B cell (primary cell): ENCODE results near the gene FRG2. TPM values are rescaled to one million over a fixed set of nuclear protein-coding genes. Genes with fewer than 3 reads are reported as not detected.

ENCODE experiments used
- ATAC-seq: fragments of 200-7000 bp; cut with Tn5 transposase; one replicate; pipeline ENCODE4 v1.10.0; 2021; ENCODE audit warnings: low read depth, mild to moderate bottlenecking, moderate number of reproducible peaks, moderate library complexity
- CTCF ChIA-PET: fragments of 350-600 bp; sonication (Branson Sonifier 250); formaldehyde crosslinking; loops from one replicate; lab custom pipeline; 2021; ENCODE audit warnings: antibody characterized with exemption, inconsistent platforms; lab: Charles Lee
- POLR2A ChIA-PET: fragments of 350-600 bp; sonication (Branson Sonifier 250); formaldehyde crosslinking; loops from one replicate; lab custom pipeline; 2021; ENCODE audit warnings: antibody characterized with exemption; lab: Charles Lee
- DNase-seq: peaks from one replicate; pipeline ENCODE4 v3.0.0; 2013
- H2AFZ ChIP-seq: 2 replicates; pipeline ENCODE4 v1.6.1; 2012; ENCODE audit warnings: mild to moderate bottlenecking, low read depth, low read length; ENCODE audit not compliant: insufficient read depth, poor library complexity, severe bottlenecking
- H3K27ac ChIP-seq, 2 donors: 1 replicate in 1 of 2; 2 replicates in 1 of 2; pipeline ENCODE4 v1.5.1; 2012 to 2013; ENCODE audit warnings: low read length in 2 of 2, mild to moderate bottlenecking in 2 of 2, moderate library complexity in 1 of 2
- H3K27me3 ChIP-seq, 4 experiments: fragments of 200-600 bp in 1 of 4; sonication (generic) in 1 of 4; replicated peaks in 1 of 4; 1 replicate in 2 of 4; 2 replicates in 2 of 4; pipeline versions ENCODE4 v1.6.1 to v1.7.0; 2013 to 2016; ENCODE audit warnings: low read length in 3 of 4, mild to moderate bottlenecking in 2 of 4, mixed read lengths in 1 of 4, moderate library complexity in 1 of 4; ENCODE audit not compliant: insufficient read depth in 4 of 4, control insufficient read depth in 3 of 4; ENCODE audit errors: control extremely low read depth in 1 of 4
- H3K36me3 ChIP-seq, 2 experiments: replicated peaks in 1 of 2; 1 replicate in 1 of 2; 2 replicates in 1 of 2; pipeline versions ENCODE4 v1.6.1 to v1.7.1; 2013; ENCODE audit warnings: low read length in 1 of 2; ENCODE audit not compliant: insufficient read depth in 2 of 2, control insufficient read depth in 1 of 2; ENCODE audit errors: control extremely low read depth in 1 of 2, extremely low read depth in 1 of 2
- H3K4me1 ChIP-seq, 2 donors: fragments of 200-600 bp in 1 of 2; sonication (generic) in 1 of 2; 1 replicate in 1 of 2; 2 replicates in 1 of 2; pipeline versions ENCODE4 v1.5.1 to v1.6.1; 2013 to 2017; ENCODE audit warnings: low read length in 2 of 2; ENCODE audit not compliant: control insufficient read depth in 2 of 2, insufficient read depth in 2 of 2
- H3K4me2 ChIP-seq: replicated peaks from 2 replicates; pipeline ENCODE3; 2012; ENCODE audit warnings: mild to moderate bottlenecking, low read depth, low read length; ENCODE audit not compliant: poor library complexity, severe bottlenecking
- H3K4me3 ChIP-seq, 5 experiments: fragments of 200-600 bp in 1 of 5; sonication (generic) in 1 of 5; 1 replicate in 3 of 5; 2 replicates in 2 of 5; pipeline versions ENCODE4 v1.5.1 to v1.7.0; 2011 to 2016; ENCODE audit warnings: low read length in 4 of 5, mild to moderate bottlenecking in 4 of 5, low read depth in 2 of 5, control low read depth in 1 of 5, moderate library complexity in 1 of 5; ENCODE audit not compliant: insufficient read depth in 1 of 5; ENCODE audit errors: control extremely low read depth in 1 of 5, extremely low read depth in 1 of 5
- H3K79me2 ChIP-seq: fragments of 200-600 bp; sonication (generic); one replicate; pipeline ENCODE4 v1.6.0; 2016; ENCODE audit warnings: low read length; ENCODE audit not compliant: control insufficient read depth, insufficient read depth
- H3K9ac ChIP-seq: fragments of 200-600 bp; sonication (generic); 2 replicates; pipeline ENCODE4 v1.6.1; 2017; ENCODE audit warnings: mild to moderate bottlenecking, low read length, moderate library complexity
- H3K9me3 ChIP-seq, 3 donors: one replicate each; pipeline versions ENCODE4 v1.6.1 to v1.7.1; 2013; ENCODE audit warnings: low read length in 2 of 3; ENCODE audit not compliant: control insufficient read depth in 2 of 3, insufficient read depth in 1 of 3; ENCODE audit errors: control extremely low read depth in 1 of 3
- H4K20me1 ChIP-seq: 2 replicates; pipeline ENCODE4 v1.6.0; 2012; ENCODE audit warnings: mild to moderate bottlenecking, low read length; ENCODE audit not compliant: insufficient read depth, control insufficient read depth, poor library complexity, severe bottlenecking
- H3K27ac Mint-ChIP-seq: one replicate; pipeline ENCODE4 v1.8.0; 2021; ENCODE audit warnings: mixed read lengths
- H3K27me3 Mint-ChIP-seq: one replicate; pipeline ENCODE4 v1.8.0; 2021; ENCODE audit warnings: mixed read lengths
- H3K4me1 Mint-ChIP-seq: one replicate; pipeline ENCODE4 v1.8.0; 2021; ENCODE audit warnings: mixed read lengths
- H3K4me3 Mint-ChIP-seq: one replicate; pipeline ENCODE4 v1.8.0; 2021; ENCODE audit warnings: mixed read lengths
- H3K9me3 Mint-ChIP-seq: one replicate; pipeline ENCODE4 v1.8.0; 2022; ENCODE audit warnings: mixed read lengths; ENCODE audit not compliant: insufficient read depth
- EZH2 ChIP-seq: IDR thresholded peaks from 2 replicates; pipeline ENCODE4 v1.6.1; 2012; ENCODE audit warnings: borderline replicate concordance, low read depth, mild to moderate bottlenecking, moderate library complexity, low read length; ENCODE audit not compliant: insufficient read depth, poor library complexity, severe bottlenecking
- WGBS: methylation state at CpG from one replicate; pipeline ENCODE4 v1.1.5; 2013; ENCODE audit warnings: missing lambda C conversion rate; ENCODE audit not compliant: insufficient coverage; 5-methylcytosine and 5-hydroxymethylcytosine counted together
- intact Hi-C: fragments of 100-400 bp; cut with micrococcal nuclease; formaldehyde crosslinking; loops from one replicate; pipeline ENCODE4 v1.10.0; 2022
- polyA plus RNA-seq: library from polyadenylated mRNA; depleted of rRNA; stranded (reverse); fragments of >200 nt; gene quantifications from 2 replicates; pipeline ENCODE4 v1.2.3, GENCODE V29; 2012
- small RNA-seq: library from RNA; depleted of rRNA; stranded (forward); fragments of <200 nt; gene quantifications from one replicate; pipeline ENCODE3, GENCODE V24; 2012; ENCODE audit warnings: low replicate concordance, low read depth; ENCODE audit not compliant: insufficient read length
- total RNA-seq, 2 donors: library from RNA; stranded (reverse); fragments of 120-200 nt in 1 of 2; gene quantifications; 1 replicate in 1 of 2; 2 replicates in 1 of 2; pipeline versions ENCODE4 v1.2.3 to v1.2.4, GENCODE V29; 2013 to 2022
- TF ChIP-seq, protein P1 (sequence below): fragments of 200-600 bp; IDR thresholded peaks from one replicate; pipeline ENCODE4 v1.8.0; 2022; ENCODE audit warnings: antibody characterized with exemption, mild to moderate bottlenecking

FRG2 gene
- total and polyA plus RNA-seq, 2 donors (not counting 1 experiment from before 2014, with no cell fraction given) = not detected

GRCh38 chr4:189979196-189980047 lies 47.6 kb downstream of the FRG2 start:
- TF ChIP-seq, protein P1, sequence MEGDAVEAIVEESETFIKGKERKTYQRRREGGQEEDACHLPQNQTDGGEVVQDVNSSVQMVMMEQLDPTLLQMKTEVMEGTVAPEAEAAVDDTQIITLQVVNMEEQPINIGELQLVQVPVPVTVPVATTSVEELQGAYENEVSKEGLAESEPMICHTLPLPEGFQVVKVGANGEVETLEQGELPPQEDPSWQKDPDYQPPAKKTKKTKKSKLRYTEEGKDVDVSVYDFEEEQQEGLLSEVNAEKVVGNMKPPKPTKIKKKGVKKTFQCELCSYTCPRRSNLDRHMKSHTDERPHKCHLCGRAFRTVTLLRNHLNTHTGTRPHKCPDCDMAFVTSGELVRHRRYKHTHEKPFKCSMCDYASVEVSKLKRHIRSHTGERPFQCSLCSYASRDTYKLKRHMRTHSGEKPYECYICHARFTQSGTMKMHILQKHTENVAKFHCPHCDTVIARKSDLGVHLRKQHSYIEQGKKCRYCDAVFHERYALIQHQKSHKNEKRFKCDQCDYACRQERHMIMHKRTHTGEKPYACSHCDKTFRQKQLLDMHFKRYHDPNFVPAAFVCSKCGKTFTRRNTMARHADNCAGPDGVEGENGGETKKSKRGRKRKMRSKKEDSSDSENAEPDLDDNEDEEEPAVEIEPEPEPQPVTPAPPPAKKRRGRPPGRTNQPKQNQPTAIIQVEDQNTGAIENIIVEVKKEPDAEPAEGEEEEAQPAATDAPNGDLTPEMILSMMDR = no peak
- TF ChIP-seq EZH2 = no peak
- H3K36me3 ChIP-seq = no peaks in the 10 kb centered on the region
- Mint-ChIP-seq H3K27ac (no peak overlapping the region), H3K4me3 (no peak overlapping the region), H3K9me3 (no peaks in the 10 kb centered on the region), H3K27me3 (peaks cover 3% of the 10 kb centered on the region), H3K4me1 (no peaks in the 10 kb centered on the region)
- H3K4me3 ChIP-seq = no peak overlapping the region
- POLR2A ChIA-PET = no interaction called here
- H3K79me2 ChIP-seq = no peaks in the 10 kb centered on the region
- no peak overlapping the region for H3K4me2 ChIP-seq
- H3K9ac ChIP-seq = no peak overlapping the region
- no peak for ATAC-seq
- no peak overlapping the region for H3K27ac ChIP-seq
- intact Hi-C loops = no loop called here
- H2AFZ ChIP-seq = no peak overlapping the region
- DNase-seq = no peak
- CTCF ChIA-PET = no interaction called here
- H3K27me3 ChIP-seq = no peaks in the 10 kb centered on the region
- WGBS = 73% methylated on average over 10 of the region's 10 CpGs
- no peaks in the 10 kb centered on the region for H3K4me1 ChIP-seq
- H3K9me3 ChIP-seq = peaks cover 0 to 2% (median 0%) of the 10 kb centered on the region in 3 donors
- H4K20me1 ChIP-seq = no peaks in the 10 kb centered on the region

Small RNA genes within 50 kb of the gene (small RNA-seq; reads per million reads assigned to genes)
- gene RNA5SP174 = not detected
- gene RNA5SP175 = not detected

Other genes starting within 250 kb of the FRG2 start
- gene FRG1, start 86.4 kb downstream of the FRG2 start, total RNA-seq = 41.9 and 48.0 TPM in 2 replicates
- gene FRG1, start 86.4 kb downstream of the FRG2 start, polyA plus RNA-seq = 13.6 and 36.2 TPM in 2 replicates
- gene DBET, start 37.2 kb upstream of the FRG2 start, total RNA-seq = not detected in 2 replicates
- not detected in 2 replicates for gene DBET, start 37.2 kb upstream of the FRG2 start, polyA plus RNA-seq
- not detected in 2 replicates for gene DUX4, start 146.5 kb upstream of the FRG2 start, total RNA-seq
- not detected in 2 replicates for gene DUX4, start 146.5 kb upstream of the FRG2 start, polyA plus RNA-seq